ENCODE measurements around the gene CPSF4.
"Not testable (repeated sequence)": the region's sequence is repeated elsewhere in the genome, so short reads cannot be mapped to it uniquely, and the experiment has no call there.

CPSF4 gene

GRCh38 chr7:99402854-99403253 lies 35.9 kb upstream of the CPSF4 start:
- H3K9me3 Mint-ChIP-seq = no peaks in the 10 kb centered on the region
- no peaks in the 10 kb centered on the region for H3K27me3 Mint-ChIP-seq
- no peak overlapping the region for H3K27ac Mint-ChIP-seq
- H3K36me3 Mint-ChIP-seq (ENCODE audit: low read depth) = peaks cover 56% of the 10 kb centered on the region
- H3K4me1 Mint-ChIP-seq (ENCODE audit: low read depth) = peaks cover 34% of the 10 kb centered on the region
- no peak overlapping the region for H3K4me3 Mint-ChIP-seq

DNA sequence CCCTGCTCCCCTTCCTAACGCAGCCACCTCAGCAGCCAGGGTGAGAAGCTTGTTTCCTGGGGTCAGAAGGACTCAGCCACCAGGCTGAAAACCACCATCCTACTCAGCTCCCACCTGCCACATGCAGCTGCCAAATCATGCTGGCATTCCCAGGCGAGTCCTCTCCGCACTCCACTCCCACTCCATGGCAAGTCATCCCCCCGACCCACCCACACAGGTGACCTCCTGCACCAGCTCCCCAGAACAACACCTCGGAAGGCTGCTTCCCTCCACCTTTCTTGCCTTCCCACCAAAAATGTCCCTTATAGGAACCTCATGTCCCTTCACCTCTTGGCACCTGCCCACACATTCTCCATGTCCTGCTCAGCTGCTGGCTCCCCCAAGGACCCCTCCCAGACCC lies 35.0 kb upstream of the CPSF4 start:
- H3K27ac Mint-ChIP-seq = peak overlapping the region; percentile 45

DNA sequence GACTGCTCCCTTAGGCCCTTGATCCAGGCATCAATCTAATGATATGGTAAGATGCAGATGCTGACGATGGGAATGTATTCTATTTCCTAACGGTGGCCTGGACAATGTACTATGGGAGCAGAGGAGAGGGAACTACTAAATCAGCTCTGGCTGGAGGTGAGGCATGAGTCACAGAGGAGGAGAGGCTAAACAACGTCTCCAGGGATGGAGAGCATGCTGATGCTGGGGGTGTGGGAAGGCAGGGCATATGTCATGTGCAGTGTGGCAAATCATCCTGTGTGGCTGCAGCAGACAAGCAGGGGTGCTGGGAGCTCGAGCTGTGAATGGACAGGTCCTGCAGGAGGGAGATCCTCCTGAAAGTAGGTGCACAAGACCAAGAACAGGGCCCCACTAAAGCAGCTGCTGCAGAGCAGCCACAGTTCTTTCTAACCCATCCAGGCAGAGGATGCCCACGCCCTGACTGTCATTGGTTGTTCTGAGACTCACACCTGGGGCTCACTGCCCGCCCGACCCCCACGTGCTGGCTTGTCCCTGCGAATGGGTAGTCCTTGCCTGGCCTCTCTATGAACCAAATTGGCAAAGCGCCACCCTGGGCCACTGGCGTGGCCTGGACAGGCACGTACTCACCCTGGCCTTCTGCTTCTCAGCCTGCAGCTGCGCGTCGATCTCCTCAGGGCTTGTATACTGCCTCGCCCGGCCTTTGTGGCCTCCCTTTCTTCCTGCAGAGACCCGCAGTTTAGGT lies 34.3 kb upstream of the CPSF4 start:
- H3K4me3 Mint-ChIP-seq = no peak overlapping the region
- H3K36me3 Mint-ChIP-seq (ENCODE audit: low read depth) = peaks cover 46% of the 10 kb centered on the region
- H3K9me3 Mint-ChIP-seq = no peaks in the 10 kb centered on the region
- peak overlapping the region; percentile 45 for H3K27ac Mint-ChIP-seq
- no peaks in the 10 kb centered on the region for H3K27me3 Mint-ChIP-seq
- H3K4me1 Mint-ChIP-seq (ENCODE audit: low read depth) = peaks cover 33% of the 10 kb centered on the region

More for the DNA sequence above, 35.0 kb upstream of the CPSF4 start:
- Mint-ChIP-seq H3K4me3 (no peak overlapping the region), H3K4me1 (ENCODE audit: low read depth) (peaks cover 33% of the 10 kb centered on the region), H3K36me3 (ENCODE audit: low read depth) (peaks cover 49% of the 10 kb centered on the region), H3K9me3 (no peaks in the 10 kb centered on the region), H3K27me3 (no peaks in the 10 kb centered on the region)

GRCh38 chr7:99404977-99405320 lies 33.8 kb upstream of the CPSF4 start:
- Mint-ChIP-seq H3K9me3 (no peaks in the 10 kb centered on the region), H3K36me3 (ENCODE audit: low read depth) (peaks cover 46% of the 10 kb centered on the region), H3K4me3 (no peak overlapping the region), H3K27ac (no peak overlapping the region), H3K4me1 (ENCODE audit: low read depth) (peaks cover 37% of the 10 kb centered on the region), H3K27me3 (no peaks in the 10 kb centered on the region)

DNA sequence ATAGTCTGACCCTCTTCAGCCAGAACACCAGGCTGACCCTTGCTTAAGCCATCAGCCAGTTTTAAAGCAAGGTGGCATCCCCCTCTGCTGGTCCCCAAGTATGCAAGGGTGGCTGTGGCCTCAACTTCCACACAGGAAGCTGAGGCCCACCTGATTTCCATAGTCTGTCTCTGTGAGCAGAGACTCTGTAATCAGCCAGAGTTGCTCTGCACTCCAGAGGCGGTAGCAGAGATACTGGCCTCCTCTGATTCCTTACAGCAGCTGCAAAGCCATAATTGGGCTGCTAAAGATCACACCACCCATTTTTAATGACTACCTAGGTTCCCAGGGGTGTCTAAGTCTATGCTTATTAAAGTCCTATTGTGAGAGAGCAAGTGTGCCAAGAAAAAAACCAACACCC lies 32.2 kb upstream of the CPSF4 start:
- H3K27ac Mint-ChIP-seq = peak overlapping the region; percentile 94
- H3K27me3 Mint-ChIP-seq = no peaks in the 10 kb centered on the region
- H3K4me1 Mint-ChIP-seq (ENCODE audit: low read depth) = peaks cover 46% of the 10 kb centered on the region
- H3K36me3 Mint-ChIP-seq (ENCODE audit: low read depth) = peaks cover 45% of the 10 kb centered on the region
- H3K4me3 Mint-ChIP-seq = peak overlapping the region; percentile 93
- H3K9me3 Mint-ChIP-seq = no peaks in the 10 kb centered on the region

- H3K4me1 Mint-ChIP-seq (ENCODE audit: low read depth) = peaks cover 48% of the 10 kb centered on the region
- peak overlapping the region; percentile 94 for H3K27ac Mint-ChIP-seq
- H3K36me3 Mint-ChIP-seq (ENCODE audit: low read depth) = peaks cover 50% of the 10 kb centered on the region
- no peaks in the 10 kb centered on the region for H3K9me3 Mint-ChIP-seq
- H3K4me3 Mint-ChIP-seq = peak overlapping the region; percentile 93
- H3K27me3 Mint-ChIP-seq = no peaks in the 10 kb centered on the region
Observed at GRCh38 chr7:99407872-99408378, 30.8 kb upstream of the CPSF4 start.

DNA sequence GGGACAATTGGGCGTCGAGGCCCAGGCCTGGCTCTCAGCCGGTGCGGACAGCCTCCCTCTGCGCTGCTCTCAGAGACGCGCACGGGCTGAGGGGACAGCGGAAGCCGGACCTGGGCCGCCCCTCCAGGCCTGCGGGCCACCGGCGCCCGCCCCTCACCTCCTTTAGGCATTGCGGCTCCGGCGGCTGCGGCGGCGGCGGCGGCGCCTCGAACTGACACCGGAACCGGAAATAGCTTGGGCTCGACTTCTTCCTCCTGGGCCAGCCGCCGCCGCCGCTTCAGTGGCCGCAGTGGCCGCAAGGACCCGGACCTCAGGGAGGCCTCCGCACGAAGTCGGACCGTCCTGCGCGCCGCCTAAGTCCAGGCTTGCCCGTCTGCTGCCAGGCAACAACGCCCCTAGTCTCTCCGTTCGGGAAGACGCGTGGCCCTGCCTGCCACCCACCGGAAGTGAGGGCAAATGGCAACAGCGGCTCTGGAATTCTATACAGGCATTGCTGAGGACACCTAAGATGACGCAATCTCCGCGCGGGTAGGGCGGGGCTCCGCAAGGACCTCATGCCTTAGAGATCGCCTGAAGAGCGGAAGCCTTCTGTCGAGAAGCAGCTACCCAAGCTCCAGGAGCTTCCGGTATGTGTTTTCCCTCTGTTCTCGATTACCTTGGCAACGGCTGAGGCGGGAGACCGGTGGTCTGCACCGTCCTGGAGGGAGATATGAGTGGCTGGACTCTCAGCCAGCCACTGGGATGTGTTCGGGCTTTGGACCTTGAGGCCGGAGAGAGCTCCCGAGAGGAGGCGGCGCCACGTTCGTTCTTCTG lies 30.2 kb upstream of the CPSF4 start, which contains the start of the genes BUD31 and PDAP1:
Gene BUD31 (plus strand): TSS at position 591 of the 813 bp plus-strand sequence. CDS start 2,124 bp downstream, outside the sequence.
Gene PDAP1 (minus strand): TSS at position 219 of the 813 bp plus-strand sequence. CDS start 49 bp downstream, at position 170.
- Mint-ChIP-seq H3K4me3 (peak within 1 kb of the TSS; percentile 93), H3K36me3 (ENCODE audit: low read depth) (peaks cover 48% of the 10 kb centered on the region), H3K9me3 (no peaks in the 10 kb centered on the region), H3K27me3 (no peaks in the 10 kb centered on the region), H3K4me1 (ENCODE audit: low read depth) (peaks cover 50% of the 10 kb centered on the region), H3K27ac (peak within 1 kb of the TSS; percentile 94)

GRCh38 chr7:99409192-99409572 lies 29.6 kb upstream of the CPSF4 start:
- H3K4me1 Mint-ChIP-seq (ENCODE audit: low read depth) = peaks cover 48% of the 10 kb centered on the region
- H3K9me3 Mint-ChIP-seq = no peaks in the 10 kb centered on the region

GRCh38 chr7:99409806-99410205 lies 28.9 kb upstream of the CPSF4 start:
- H3K27ac Mint-ChIP-seq = peak overlapping the region; percentile 94
- H3K9me3 Mint-ChIP-seq = no peaks in the 10 kb centered on the region
- H3K27me3 Mint-ChIP-seq = no peaks in the 10 kb centered on the region
- H3K36me3 Mint-ChIP-seq (ENCODE audit: low read depth) = peaks cover 42% of the 10 kb centered on the region
- peak overlapping the region; percentile 93 for H3K4me3 Mint-ChIP-seq
- H3K4me1 Mint-ChIP-seq (ENCODE audit: low read depth) = peaks cover 46% of the 10 kb centered on the region

More at GRCh38 chr7:99409192-99409572, 29.6 kb upstream of the CPSF4 start:
- H3K27me3 Mint-ChIP-seq = no peaks in the 10 kb centered on the region
- peak overlapping the region; percentile 93 for H3K4me3 Mint-ChIP-seq
- H3K27ac Mint-ChIP-seq = peak overlapping the region; percentile 94
- peaks cover 43% of the 10 kb centered on the region for H3K36me3 Mint-ChIP-seq (ENCODE audit: low read depth)

- Mint-ChIP-seq H3K9me3 (no peaks in the 10 kb centered on the region), H3K27ac (peak overlapping the region; percentile 94), H3K27me3 (no peaks in the 10 kb centered on the region), H3K36me3 (ENCODE audit: low read depth) (peaks cover 48% of the 10 kb centered on the region), H3K4me3 (peak overlapping the region; percentile 93), H3K4me1 (ENCODE audit: low read depth) (peaks cover 46% of the 10 kb centered on the region)
Observed at GRCh38 chr7:99410635-99411034, 28.1 kb upstream of the CPSF4 start.

- peaks cover 18% of the 10 kb centered on the region for H3K4me1 Mint-ChIP-seq (ENCODE audit: low read depth)
- H3K27me3 Mint-ChIP-seq, H3K27ac Mint-ChIP-seq, H3K9me3 Mint-ChIP-seq, H3K4me3 Mint-ChIP-seq: not testable (repeated sequence)
- H3K36me3 Mint-ChIP-seq (ENCODE audit: low read depth) = peaks cover 71% of the 10 kb centered on the region
Observed at GRCh38 chr7:99415513-99416127, 23.1 kb upstream of the CPSF4 start.

DNA sequence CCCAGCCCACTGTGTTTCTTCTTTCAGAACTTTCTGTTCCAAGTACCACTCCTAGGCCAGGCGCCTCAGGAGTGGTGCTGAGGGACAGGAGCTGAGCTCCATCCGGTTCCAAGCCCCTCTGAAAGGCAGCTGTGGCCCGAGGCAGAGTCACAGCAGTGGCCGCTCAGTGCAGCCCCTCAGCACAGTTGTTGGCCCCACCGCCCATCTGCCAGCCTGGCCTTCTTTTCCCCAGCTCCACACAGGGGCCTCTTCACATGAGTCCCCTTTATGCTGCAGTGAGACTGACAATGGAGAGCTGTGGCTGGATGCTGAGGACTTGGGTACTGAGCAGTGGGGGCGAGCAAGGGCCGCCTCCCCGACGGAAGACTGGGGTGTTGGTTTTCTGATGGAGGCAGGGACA lies 20.5 kb upstream of the CPSF4 start:
- no peak overlapping the region for H3K4me3 Mint-ChIP-seq
- H3K27ac Mint-ChIP-seq = no peak overlapping the region
- peaks cover 56% of the 10 kb centered on the region for H3K36me3 Mint-ChIP-seq (ENCODE audit: low read depth)

DNA sequence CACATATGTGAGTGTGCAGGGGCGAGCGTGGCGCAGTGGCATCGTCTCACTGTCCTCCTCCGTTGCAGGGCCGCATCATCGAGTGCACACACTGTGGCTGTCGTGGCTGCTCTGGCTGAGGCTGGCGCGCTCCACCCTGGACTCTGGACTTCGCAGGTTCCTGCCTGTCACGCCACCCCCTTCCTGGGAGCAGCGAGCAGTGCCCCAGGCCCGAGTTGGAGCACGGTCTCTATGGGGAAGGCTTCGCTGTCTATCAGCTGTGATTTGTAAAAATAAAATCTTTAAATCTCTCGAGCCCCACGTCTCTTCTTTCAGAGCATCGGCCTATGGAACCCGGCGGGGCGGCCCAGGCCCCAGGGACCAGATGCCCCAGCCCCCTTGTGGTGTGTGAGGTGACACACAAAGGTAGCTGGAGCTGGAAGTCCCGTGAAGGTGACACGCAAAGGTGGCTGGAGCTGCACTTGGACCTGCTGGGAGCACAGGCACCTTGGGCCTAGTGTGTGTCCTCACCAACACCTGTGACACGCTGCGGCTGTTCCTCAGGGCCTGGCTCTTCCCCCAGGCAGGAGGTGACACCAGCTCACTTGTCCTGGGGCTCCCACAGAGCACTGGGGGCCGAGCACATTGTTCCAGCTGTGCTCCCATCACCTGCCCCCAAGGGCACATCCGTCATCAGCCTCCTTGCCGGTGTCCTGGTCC lies 19.3 kb upstream of the CPSF4 start:
- peaks cover 5% of the 10 kb centered on the region for H3K4me1 Mint-ChIP-seq (ENCODE audit: low read depth)
- peaks cover 57% of the 10 kb centered on the region for H3K36me3 Mint-ChIP-seq (ENCODE audit: low read depth)
- H3K27ac Mint-ChIP-seq = no peak overlapping the region
- no peak overlapping the region for H3K4me3 Mint-ChIP-seq
- no peaks in the 10 kb centered on the region for H3K27me3 Mint-ChIP-seq
- no peaks in the 10 kb centered on the region for H3K9me3 Mint-ChIP-seq

More for the DNA sequence above, 20.5 kb upstream of the CPSF4 start:
- H3K9me3 Mint-ChIP-seq = no peaks in the 10 kb centered on the region
- no peaks in the 10 kb centered on the region for H3K27me3 Mint-ChIP-seq
- H3K4me1 Mint-ChIP-seq (ENCODE audit: low read depth) = peaks cover 6% of the 10 kb centered on the region

DNA sequence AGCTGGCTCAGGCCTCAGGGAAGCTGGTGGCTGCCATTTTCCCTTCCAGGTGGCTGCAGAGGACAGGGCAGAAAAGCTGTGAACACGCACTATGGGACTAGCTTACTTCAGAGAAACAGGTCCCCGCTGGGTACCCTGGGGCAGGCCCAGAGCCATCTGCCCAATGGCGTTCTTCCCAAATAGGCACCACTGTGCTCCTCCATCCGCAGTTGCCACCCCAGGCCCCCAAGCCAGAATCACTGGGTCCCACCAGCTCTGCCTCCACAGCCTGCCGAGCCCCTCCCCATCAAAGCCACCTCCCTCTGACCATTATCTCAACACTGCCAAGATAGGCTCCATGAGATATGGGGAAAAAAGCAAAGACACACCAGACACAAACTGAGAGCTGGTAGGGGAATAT lies 18.5 kb upstream of the CPSF4 start:
- peaks cover 56% of the 10 kb centered on the region for H3K36me3 Mint-ChIP-seq (ENCODE audit: low read depth)
- H3K4me1 Mint-ChIP-seq (ENCODE audit: low read depth) = peaks cover 5% of the 10 kb centered on the region
- no peaks in the 10 kb centered on the region for H3K27me3 Mint-ChIP-seq
- H3K4me3 Mint-ChIP-seq = no peak overlapping the region
- H3K27ac Mint-ChIP-seq = no peak overlapping the region
- no peaks in the 10 kb centered on the region for H3K9me3 Mint-ChIP-seq

Measured in stimulated activated naive CD8-positive, alpha-beta T cell treated with anti-CD3 and anti-CD28 coated beads, Interleukin-15, Interleukin-2, amounts not matched to agents 100 ng/mL and 50 ng/mL, for 24 hours (primary cell).